Measurements from ENCODE around the gene CSPG4. TPM values are rescaled to one million over a fixed set of nuclear protein-coding genes. Genes with fewer than 3 reads are reported as not detected.

Gene CSPG4
- 45.7 TPM for total RNA-seq

GRCh38 chr15:75712668-75713337, at the start of gene CSPG4:
Gene CSPG4, minus strand, starts transcription at chr15:75712848. Its CDS starts 93 bp downstream, at chr15:75712755.

GRCh38 chr15:75647370-75648155, 65.1 kb downstream of the CSPG4 start, which contains the start of gene SNX33:
Gene SNX33, plus strand, starts transcription at chr15:75647912. Its CDS starts 1,191 bp downstream, at chr15:75649103.

GRCh38 chr15:75639709-75640482, 72.8 kb downstream of the CSPG4 start, which contains the start of gene IMP3:
Gene IMP3, minus strand, starts transcription at chr15:75640224. Its CDS starts 56 bp downstream, at chr15:75640168.

GRCh38 chr15:75625542-75626347, 86.9 kb downstream of the CSPG4 start, which contains the start of gene SNUPN:
Gene SNUPN, minus strand, starts transcription at chr15:75625725. Its CDS starts 4,674 bp downstream, at chr15:75621051.

Other genes starting within 250 kb of the CSPG4 start
- gene PTPN9, start 133.5 kb downstream of the CSPG4 start, total RNA-seq = 24.5 TPM
- gene SNUPN, start 87.1 kb downstream of the CSPG4 start, total RNA-seq = 25.7 TPM
- 68.1 TPM for gene IMP3, start 72.6 kb downstream of the CSPG4 start, total RNA-seq
- 12.4 TPM for gene SNX33, start 64.9 kb downstream of the CSPG4 start, total RNA-seq
- gene UBE2Q2, start 130.6 kb upstream of the CSPG4 start, total RNA-seq = 30.6 TPM
- gene FBXO22, start 191.0 kb upstream of the CSPG4 start, total RNA-seq = 44.1 TPM